A673 (cell line): ENCODE measurements around the gene SYK.

ENCODE experiments used
- EZH2 ChIP-seq: fragments of 200-600 bp; sonication (generic); IDR thresholded peaks from 2 replicates; pipeline ENCODE4 v1.6.1; 2017; ENCODE audit warnings: borderline replicate concordance, low read depth, mild to moderate bottlenecking, mixed read lengths, antibody characterized with exemption, low read length; ENCODE audit not compliant: poor library complexity, severe bottlenecking
- TF ChIP-seq, protein P1 (sequence below): fragments of 300-800, 200-600 bp; sonication (generic); conservative IDR thresholded peaks from 2 replicates; pipeline ENCODE4 v1.5.1; 2017; ENCODE audit warnings: low read depth, mild to moderate bottlenecking, antibody characterized with exemption, low read length, moderate library complexity, mixed read lengths

DNA sequence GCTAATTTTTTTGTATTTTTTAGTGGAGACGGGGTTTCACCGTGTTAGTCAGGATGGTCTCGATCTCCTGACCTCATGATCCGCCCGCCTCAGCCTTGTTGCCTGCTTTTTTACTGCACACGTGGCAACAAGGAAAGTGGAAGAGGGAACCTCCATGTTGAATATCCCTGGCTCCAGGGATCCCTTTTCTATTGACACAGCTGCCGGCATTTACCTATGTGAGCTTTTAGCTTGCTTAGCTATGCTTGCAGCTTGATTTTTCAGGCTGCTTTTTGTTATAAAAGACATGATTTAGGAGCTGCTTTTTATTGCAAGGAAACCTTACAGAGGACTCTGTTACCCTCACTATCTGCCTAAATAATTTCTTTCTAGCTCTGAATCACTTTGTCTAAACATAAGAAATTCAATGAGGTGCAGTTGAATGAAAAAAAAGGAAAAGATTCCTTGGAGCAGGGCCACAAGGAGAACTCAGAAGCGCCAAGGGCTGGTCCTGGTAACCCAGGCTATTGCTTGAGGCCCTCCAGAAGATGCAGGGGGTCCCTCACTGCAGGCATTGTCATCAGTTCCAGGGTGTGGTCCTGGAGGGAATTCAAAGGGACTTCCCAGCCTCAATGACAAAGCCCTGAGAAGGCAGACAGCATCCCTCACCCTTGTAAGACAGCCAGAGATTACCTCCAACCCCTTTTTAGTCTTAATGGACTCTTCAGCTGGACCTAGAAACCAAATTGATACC lies 89.9 kb downstream of the SYK start:
- TF ChIP-seq EZH2: no peak
- TF ChIP-seq, protein P1, sequence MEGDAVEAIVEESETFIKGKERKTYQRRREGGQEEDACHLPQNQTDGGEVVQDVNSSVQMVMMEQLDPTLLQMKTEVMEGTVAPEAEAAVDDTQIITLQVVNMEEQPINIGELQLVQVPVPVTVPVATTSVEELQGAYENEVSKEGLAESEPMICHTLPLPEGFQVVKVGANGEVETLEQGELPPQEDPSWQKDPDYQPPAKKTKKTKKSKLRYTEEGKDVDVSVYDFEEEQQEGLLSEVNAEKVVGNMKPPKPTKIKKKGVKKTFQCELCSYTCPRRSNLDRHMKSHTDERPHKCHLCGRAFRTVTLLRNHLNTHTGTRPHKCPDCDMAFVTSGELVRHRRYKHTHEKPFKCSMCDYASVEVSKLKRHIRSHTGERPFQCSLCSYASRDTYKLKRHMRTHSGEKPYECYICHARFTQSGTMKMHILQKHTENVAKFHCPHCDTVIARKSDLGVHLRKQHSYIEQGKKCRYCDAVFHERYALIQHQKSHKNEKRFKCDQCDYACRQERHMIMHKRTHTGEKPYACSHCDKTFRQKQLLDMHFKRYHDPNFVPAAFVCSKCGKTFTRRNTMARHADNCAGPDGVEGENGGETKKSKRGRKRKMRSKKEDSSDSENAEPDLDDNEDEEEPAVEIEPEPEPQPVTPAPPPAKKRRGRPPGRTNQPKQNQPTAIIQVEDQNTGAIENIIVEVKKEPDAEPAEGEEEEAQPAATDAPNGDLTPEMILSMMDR: no peak
